ENCODE results near the gene STK4. TPM values are rescaled to one million over a fixed set of nuclear protein-coding genes. Genes with fewer than 3 reads are reported as not detected.
A peak's percentile ranks its signal among the peaks of the same experiment; 100 is the strongest.

STK4 gene
- total RNA-seq, 1 experiment from 2014 or later: 43.0 TPM

DNA sequence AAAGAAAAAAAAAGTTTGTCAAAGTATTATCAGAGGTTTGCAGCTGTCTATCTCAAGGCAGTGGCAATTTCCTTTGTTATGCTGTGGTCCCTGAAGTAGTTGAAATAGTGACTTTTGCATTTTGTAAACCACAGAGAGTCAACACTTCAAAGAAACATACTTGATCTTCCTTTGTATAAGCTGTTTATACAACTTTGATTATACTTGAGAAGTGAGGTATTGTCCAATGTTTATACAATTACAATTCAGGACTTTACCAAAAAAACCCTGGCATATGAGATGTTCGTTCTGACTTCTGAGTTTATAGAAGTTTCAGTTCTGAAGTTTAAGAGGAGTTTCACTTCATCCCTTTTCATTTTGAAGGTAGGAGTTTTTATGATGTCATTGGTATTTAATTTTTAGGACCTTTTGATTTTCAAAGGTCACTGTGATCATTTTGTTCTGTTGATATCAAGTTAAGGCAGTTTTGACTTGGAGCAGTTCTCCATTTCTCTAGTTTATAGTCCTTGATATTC lies 4.0 kb downstream of the STK4 start:
- peaks cover 5% of the 10 kb centered on the region for H3K23me2 ChIP-seq (ENCODE audit: insufficient read length, low read depth, low read length, poor library complexity, severe bottlenecking)
- no peak overlapping the region for H2AK5ac ChIP-seq (ENCODE audit: insufficient read length, low read length)
- Mint-ChIP-seq H3K9me3 (no peaks in the 10 kb centered on the region; a peak in 1 of 5 replicates), H3K27ac (peak overlapping the region in 1 of 3 experiments; percentile 43; a peak in 1 of 7 replicates), H3K27me3 (ENCODE audit: low read depth) (peaks cover 2% of the 10 kb centered on the region; the same call in 1 of the 2 replicates), H3K36me3 (ENCODE audit: insufficient read depth in 1 of 3, low read depth in 3 of 3) (peaks cover 15 to 28% (median 25%) of the 10 kb centered on the region in 3 experiments), H3K4me3 (no peak overlapping the region), H3K4me1 (peaks cover 37 to 38% of the 10 kb centered on the region in 2 experiments)
- H3K4ac ChIP-seq (ENCODE audit: low read depth, low read length): no peak overlapping the region
- TF ChIP-seq, protein P1, sequence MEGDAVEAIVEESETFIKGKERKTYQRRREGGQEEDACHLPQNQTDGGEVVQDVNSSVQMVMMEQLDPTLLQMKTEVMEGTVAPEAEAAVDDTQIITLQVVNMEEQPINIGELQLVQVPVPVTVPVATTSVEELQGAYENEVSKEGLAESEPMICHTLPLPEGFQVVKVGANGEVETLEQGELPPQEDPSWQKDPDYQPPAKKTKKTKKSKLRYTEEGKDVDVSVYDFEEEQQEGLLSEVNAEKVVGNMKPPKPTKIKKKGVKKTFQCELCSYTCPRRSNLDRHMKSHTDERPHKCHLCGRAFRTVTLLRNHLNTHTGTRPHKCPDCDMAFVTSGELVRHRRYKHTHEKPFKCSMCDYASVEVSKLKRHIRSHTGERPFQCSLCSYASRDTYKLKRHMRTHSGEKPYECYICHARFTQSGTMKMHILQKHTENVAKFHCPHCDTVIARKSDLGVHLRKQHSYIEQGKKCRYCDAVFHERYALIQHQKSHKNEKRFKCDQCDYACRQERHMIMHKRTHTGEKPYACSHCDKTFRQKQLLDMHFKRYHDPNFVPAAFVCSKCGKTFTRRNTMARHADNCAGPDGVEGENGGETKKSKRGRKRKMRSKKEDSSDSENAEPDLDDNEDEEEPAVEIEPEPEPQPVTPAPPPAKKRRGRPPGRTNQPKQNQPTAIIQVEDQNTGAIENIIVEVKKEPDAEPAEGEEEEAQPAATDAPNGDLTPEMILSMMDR (conservative IDR thresholded peaks at IDR 0.05): no peak
- no peak overlapping the region for H2BK120ac ChIP-seq (ENCODE audit: low read depth, low read length, poor library complexity, severe bottlenecking)
- no CpG with 5 or more reads among the region's 1 CpG for WGBS (ENCODE audit: extremely low coverage, insufficient read length, low lambda C conversion rate)
- H3K9me3 ChIP-seq (ENCODE audit: control insufficient read depth, low read depth, low read length): no peaks in the 10 kb centered on the region
- DNase-seq: no peak
- H3T11ph ChIP-seq (ENCODE audit: low read length): no peak overlapping the region
- no peak overlapping the region for H3K9ac ChIP-seq (ENCODE audit: extremely low read depth, insufficient read length, low read length)
- H3K23ac ChIP-seq (ENCODE audit: insufficient read length, low read depth, low read length): no peak overlapping the region
- H2BK12ac ChIP-seq (ENCODE audit: insufficient read length, low read depth, low read length): no peak overlapping the region
- H3K14ac ChIP-seq (ENCODE audit: insufficient read depth, low read length): no peak overlapping the region
- no peak overlapping the region for H2BK20ac ChIP-seq (ENCODE audit: low read depth, low read length, poor library complexity, severe bottlenecking)
- H2BK5ac ChIP-seq (ENCODE audit: insufficient read length, low read length): no peak overlapping the region
- no peaks in the 10 kb centered on the region for H3K79me1 ChIP-seq (ENCODE audit: insufficient read depth, low read depth, low read length, poor library complexity, severe bottlenecking)
- H4K20me1 ChIP-seq (ENCODE audit: control insufficient read depth, insufficient read depth, insufficient read length): no peaks in the 10 kb centered on the region
- H2BK15ac ChIP-seq (ENCODE audit: low read depth, low read length): no peak overlapping the region
- H4K91ac ChIP-seq (ENCODE audit: insufficient read length, low read depth, low read length): no peak overlapping the region
- no peaks in the 10 kb centered on the region for H3K27me3 ChIP-seq (ENCODE audit: insufficient read depth, low read length)
- no peak overlapping the region for H4K8ac ChIP-seq (replicated peaks; ENCODE audit: insufficient read length, low read depth, low read length)
- no peak overlapping the region for H3K18ac ChIP-seq (ENCODE audit: insufficient read length, low read depth, low read length)
- H4K5ac ChIP-seq (ENCODE audit: insufficient read length, low read depth, low read length): no peak overlapping the region
- H3K4me2 ChIP-seq (ENCODE audit: insufficient read depth, insufficient read length, low read length): no peak overlapping the region
- no peak overlapping the region for H3K56ac ChIP-seq (ENCODE audit: insufficient read length, low read depth, low read length)
- H2AFZ ChIP-seq (ENCODE audit: low read length): no peak overlapping the region
- H3K4me1 ChIP-seq (ENCODE audit: insufficient read depth, low read length): no peaks in the 10 kb centered on the region
- no peak overlapping the region for H3K27ac ChIP-seq (ENCODE audit: insufficient read length, low read depth, low read length)
- peaks cover 14% of the 10 kb centered on the region; the same call in 1 of the 2 replicates for H3K79me2 ChIP-seq (ENCODE audit: insufficient read depth, low read length)

Measured in H9 (cell line).